Ecto neural progenitor cell (in vitro differentiated cells): Measurements from ENCODE around the gene MKX.
A peak's percentile ranks its signal among the peaks of the same experiment; 100 is the strongest.

ENCODE experiments used
- DNase-seq: peaks from one replicate; pipeline ENCODE4 v3.0.0-alpha.2; 2018; ENCODE audit warnings: low spot score

Gene MKX

DNA sequence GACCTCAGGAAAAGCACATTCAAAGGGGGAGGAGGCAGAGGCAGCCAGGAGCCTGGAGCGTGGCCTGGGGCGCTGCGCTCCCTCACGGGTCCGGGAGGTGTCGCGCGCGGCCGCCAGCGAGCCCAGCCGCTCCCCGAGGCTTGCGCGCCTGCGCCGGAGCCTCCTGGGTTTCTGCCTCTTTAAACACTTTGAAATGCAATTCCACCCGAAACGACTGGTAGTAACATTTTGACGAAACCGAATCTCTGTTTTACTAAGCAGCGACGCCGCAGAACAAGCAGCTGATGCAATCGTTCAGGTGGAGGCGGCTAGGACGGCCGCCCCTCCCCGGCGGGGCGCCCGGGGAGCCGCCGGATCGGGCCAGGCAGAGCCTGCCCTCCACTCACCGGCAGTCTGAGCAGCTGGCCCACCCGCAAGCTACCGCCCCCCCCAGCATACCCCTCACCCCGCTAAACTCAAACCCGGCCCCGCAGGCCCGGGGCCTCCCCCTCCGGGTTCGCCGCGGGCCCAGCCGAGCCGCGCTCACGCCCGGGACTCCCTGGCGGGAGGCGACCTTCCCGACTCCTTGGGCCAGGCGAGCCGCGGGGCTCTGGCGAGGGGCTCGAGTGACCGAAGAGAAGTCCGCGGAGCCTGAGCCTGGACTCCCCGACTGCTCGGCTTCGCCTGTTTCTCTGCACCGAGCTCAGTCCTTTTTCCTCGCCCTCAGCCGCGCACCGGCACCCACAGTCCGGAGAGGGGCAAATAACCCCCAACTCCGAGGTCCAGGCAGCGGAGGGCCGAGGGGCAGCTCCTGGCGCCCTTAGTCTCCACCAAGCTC is 3.2 kb downstream of the MKX start:
- DNase-seq = peak; percentile 86

DNA sequence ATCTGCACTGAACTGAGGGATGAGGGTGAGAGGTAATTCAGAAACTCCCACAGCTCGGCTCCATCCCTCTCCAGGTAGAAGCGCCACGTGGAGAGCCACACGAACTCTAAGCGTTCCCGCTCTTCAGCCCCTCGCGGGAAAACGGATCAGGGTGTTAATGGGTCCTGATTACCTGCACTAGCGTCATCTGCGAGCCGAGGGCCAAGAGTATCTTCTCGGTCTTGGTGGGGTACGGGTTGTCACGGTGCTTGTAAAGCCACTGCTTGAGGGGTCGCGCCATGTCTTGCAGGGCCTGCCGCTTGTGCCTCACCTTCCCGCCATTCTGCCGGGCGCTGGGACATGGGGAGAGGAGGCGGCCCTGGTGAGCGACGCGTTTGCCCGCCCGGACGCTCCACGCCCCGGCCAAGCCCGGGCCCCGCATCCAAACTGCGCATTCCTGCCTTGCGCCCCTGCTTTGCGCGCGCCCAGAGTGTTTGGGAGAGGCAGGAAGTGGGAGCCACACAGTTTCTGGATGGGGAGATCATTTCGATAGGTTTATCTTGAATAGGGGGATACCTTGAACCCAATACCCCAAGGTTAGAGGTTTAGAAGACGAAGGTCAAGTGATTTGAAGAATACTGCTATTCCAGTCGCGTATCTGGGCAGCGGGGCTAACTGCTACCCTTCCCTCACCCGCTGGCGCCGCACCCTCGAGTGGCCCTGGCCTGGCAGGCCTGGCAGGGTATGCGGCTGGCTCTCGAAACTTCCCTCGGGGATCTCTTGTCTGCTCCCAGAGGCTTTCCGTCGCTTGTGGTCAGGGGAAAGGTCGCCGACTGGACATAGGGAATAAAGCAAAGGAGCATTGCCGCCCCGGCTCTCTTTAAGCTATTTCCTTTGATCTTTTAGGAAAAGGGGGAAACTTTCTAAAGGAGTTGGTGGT is 4.2 kb downstream of the MKX start:
- DNase-seq = peak; percentile 53

GRCh38 chr10:27736396-27736795 is 9.2 kb downstream of the MKX start:
- DNase-seq = no peak

GRCh38 chr10:27730041-27730440 is 15.6 kb downstream of the MKX start:
- DNase-seq = no peak

GRCh38 chr10:27728338-27728737 is 17.3 kb downstream of the MKX start:
- DNase-seq = no peak

- DNase-seq = no peak
Observed at GRCh38 chr10:27724287-27724686, 21.3 kb downstream of the MKX start.

- no peak for DNase-seq
Observed at GRCh38 chr10:27723436-27723835, 22.2 kb downstream of the MKX start.

- DNase-seq = no peak
Observed at GRCh38 chr10:27720529-27720928, 25.1 kb downstream of the MKX start.

GRCh38 chr10:27719052-27719451 is 26.6 kb downstream of the MKX start:
- DNase-seq = no peak

- no peak for DNase-seq
Observed at GRCh38 chr10:27717861-27718260, 27.8 kb downstream of the MKX start.

- DNase-seq = no peak
Observed at GRCh38 chr10:27717224-27717623, 28.4 kb downstream of the MKX start.

DNA sequence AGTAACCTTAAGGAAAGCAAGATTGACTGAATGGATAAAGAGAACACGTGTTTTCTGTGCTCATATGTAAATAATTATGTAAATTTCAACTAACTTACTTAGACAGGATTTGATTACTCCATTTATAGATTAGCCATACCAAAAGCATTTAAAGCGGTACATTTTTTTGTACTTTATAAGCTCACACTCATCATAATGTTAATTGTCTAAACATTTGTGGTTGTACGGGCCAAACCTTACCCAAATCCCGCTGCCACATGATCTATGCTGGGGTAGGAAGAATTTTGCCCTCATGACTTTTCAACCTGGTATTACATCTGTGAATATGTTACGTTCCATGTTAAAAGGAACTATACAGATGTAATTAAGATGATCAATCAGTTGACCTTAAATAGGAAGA is 29.1 kb downstream of the MKX start:
- no peak for DNase-seq

DNA sequence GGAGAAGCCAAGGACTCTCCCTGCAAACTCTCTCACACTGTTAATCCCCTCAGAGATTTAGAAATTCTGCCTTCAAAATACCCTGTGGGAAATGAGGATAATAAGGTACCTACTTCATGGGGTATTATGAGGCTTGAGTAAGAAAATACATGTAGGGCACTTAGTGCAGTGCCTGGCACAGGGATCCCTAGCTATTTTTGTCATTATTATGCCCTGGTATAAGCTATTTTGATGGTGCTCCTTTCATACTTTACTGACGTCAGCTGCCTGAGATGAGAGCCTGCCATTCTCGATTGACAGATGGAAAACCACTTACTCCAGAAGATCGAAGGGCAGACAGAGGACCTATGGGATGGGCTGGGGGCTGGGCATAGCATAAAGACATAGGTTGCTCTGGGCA is 30.1 kb downstream of the MKX start:
- DNase-seq = no peak

GRCh38 chr10:27714349-27714748 is 31.3 kb downstream of the MKX start:
- no peak for DNase-seq

DNA sequence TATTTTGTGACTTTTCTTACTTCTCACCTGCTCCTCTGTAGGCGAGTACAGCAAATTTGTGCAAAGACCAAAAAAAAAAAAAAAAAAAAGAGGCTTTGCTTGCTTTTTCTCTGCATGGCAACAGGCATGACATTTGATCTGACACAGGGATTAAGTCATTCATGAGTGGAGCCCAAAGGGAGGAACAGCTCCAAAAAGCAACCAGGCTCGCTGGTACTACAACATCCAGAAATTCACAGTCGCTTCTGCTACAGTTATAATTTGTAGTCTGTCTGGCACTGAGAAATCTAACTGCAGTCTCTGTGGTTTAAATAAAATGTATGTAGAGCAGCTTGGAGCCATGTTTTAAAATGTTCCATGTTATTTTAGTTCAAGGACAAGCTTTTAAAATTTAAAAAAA is 31.7 kb downstream of the MKX start:
- no peak for DNase-seq

GRCh38 chr10:27710014-27710413 is 35.6 kb downstream of the MKX start:
- no peak for DNase-seq

GRCh38 chr10:27709304-27709703 is 36.3 kb downstream of the MKX start:
- no peak for DNase-seq

DNA sequence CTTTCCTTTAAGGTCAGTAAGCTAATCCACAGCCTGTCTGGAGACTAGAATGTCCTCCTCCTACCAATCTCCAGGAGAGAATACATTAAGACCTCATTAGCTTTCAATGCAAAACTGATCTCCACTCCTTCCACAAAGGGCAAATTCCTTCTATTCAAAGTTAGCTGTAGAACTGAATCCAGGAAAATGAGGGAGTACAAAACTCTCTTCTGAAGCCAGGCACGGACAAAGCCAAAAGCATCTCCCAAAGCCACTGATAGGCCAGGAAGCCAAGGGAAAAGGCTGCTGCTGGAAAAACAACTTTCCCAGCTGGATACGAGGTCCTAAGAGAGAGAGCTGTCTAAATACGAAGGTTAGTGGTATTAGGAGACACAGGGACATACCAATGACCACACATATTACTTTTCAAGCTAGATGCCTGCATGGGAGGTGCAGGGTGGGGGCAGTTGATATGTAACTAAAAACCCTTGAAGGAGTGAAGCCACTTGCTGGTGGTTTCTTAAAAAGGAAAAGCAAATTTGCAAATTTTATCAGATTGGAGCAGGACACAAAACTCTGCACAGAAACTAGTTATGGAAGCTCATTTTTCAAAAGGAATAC is 43.6 kb downstream of the MKX start:
- DNase-seq = no peak

DNA sequence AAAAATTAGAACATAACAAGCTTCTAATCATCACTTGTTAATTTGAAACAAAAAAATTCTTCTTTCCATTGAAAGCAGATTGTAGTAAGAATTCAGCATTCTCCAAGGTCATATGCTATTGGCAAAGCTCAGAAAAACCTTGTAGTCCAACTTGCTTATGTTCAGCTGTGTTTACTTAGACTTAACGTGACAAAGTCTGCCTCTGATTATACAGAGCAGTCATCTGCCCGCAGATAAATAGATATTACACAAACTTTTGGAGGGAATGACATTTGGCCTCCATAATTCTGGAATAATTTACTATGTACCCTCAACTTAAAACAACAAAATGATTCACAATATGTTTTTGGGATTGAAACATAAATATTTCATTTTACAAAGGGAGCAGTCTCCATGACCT is 45.8 kb downstream of the MKX start:
- DNase-seq = no peak

- DNase-seq = no peak
Observed at GRCh38 chr10:27698961-27699360, 46.7 kb downstream of the MKX start.

- DNase-seq = no peak
Observed at GRCh38 chr10:27696466-27696865, 49.2 kb downstream of the MKX start.

DNA sequence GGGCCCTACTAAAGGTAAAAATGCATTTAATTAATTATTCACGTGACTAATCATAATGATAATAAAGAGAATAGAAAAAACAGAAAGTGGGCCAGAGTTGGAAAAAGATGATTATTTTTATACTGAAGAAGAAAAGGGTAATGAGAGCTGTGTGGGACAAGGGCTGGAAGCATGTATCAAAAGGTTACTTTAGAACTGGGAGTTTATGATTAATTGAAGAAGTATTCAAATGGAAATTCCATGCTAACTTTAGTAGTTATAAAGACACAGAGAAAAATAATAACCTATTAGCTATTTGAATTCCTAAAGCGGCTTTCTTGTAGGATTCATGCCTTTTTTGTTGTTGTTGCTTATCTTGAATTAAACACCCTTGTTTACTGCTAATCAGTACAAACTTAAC is 49.9 kb downstream of the MKX start:
- no peak for DNase-seq

GRCh38 chr10:27695088-27695487 is 50.5 kb downstream of the MKX start:
- DNase-seq = no peak
